HEK293 (cell line): ENCODE results near the gene ADAMTS16.

ENCODE experiments used
- CTCF ChIA-PET: fragments of 350-600 bp; formaldehyde crosslinking; extraction: SDS; loops from one replicate; lab custom pipeline; 2021; ENCODE audit warnings: antibody characterized with exemption; lab: Yijun Ruan, JAX
- POLR2A ChIA-PET: fragments of 300-600 bp; formaldehyde crosslinking; extraction: SDS; loops from one replicate; lab custom pipeline; 2020; ENCODE audit warnings: antibody characterized with exemption, inconsistent platforms; lab: Yijun Ruan, JAX
- H3K27ac ChIP-seq: fragments of 200-500 bp; sonication (Bioruptor generic); 2 replicates; pipeline ENCODE4 v1.5.1; 2014; ENCODE audit warnings: low read depth, low read length, control low read depth, inconsistent platforms; ENCODE audit errors: extremely low read depth
- H3K36me3 ChIP-seq, 2 experiments: fragments of 200-500 bp in 1 of 2; sonication (Bioruptor generic) in 1 of 2; 1 replicate in 1 of 2; 2 replicates in 1 of 2; pipeline ENCODE4 v1.5.1; 2014 to 2017; ENCODE audit warnings: inconsistent platforms in 2 of 2, low read length in 2 of 2; ENCODE audit not compliant: control insufficient read depth in 2 of 2, insufficient read depth in 1 of 2
- H3K4me1 ChIP-seq: fragments of 200-500 bp; sonication (Bioruptor generic); 2 replicates; pipeline ENCODE4 v1.5.1; 2014; ENCODE audit warnings: mild to moderate bottlenecking, low read length, inconsistent platforms; ENCODE audit not compliant: control insufficient read depth, insufficient read depth
- H3K4me3 ChIP-seq: 2 replicates; pipeline ENCODE4 v1.5.1; 2011; ENCODE audit warnings: low read depth, mild to moderate bottlenecking, control low read depth, low read length, moderate library complexity
- H3K9me3 ChIP-seq: fragments of 200-500 bp; sonication (Bioruptor generic); 2 replicates; pipeline ENCODE4 v1.5.1; 2014; ENCODE audit warnings: low read depth, low read length, inconsistent platforms; ENCODE audit not compliant: control insufficient read depth, insufficient read depth
- IKZF3 ChIP-seq: fragments of 450-650 bp; IDR thresholded peaks from 2 replicates; pipeline ENCODE4 v1.5.0; 2018; ENCODE audit warnings: missing biosample characterization, mild to moderate bottlenecking, missing genetic modification characterization, moderate library complexity
- KLF1 ChIP-seq: fragments of 450-650 bp; formaldehyde crosslinking; IDR thresholded peaks from 2 replicates; pipeline ENCODE4 v1.5.1; 2016; ENCODE audit warnings: missing biosample characterization, missing genetic modification characterization
- KLF7 ChIP-seq: fragments of 450-650 bp; formaldehyde crosslinking; IDR thresholded peaks from 2 replicates; pipeline ENCODE4 v1.5.1; 2016; ENCODE audit warnings: missing biosample characterization, missing genetic modification characterization, borderline replicate concordance
- MEIS1 ChIP-seq: sonication (generic); formaldehyde crosslinking; IDR thresholded peaks from 2 replicates; pipeline ENCODE4 v1.8.1; 2022; ENCODE audit warnings: missing genetic modification reagents, mild to moderate bottlenecking, borderline replicate concordance
- MYNN ChIP-seq: fragments of 450-650 bp; formaldehyde crosslinking; IDR thresholded peaks from 2 replicates; pipeline ENCODE4 v1.5.1; 2016; ENCODE audit warnings: missing biosample characterization, missing genetic modification characterization, borderline replicate concordance
- SP3 ChIP-seq: fragments of 450-650 bp; formaldehyde crosslinking; IDR thresholded peaks from 2 replicates; pipeline ENCODE4 v1.5.1; 2016; ENCODE audit warnings: missing biosample characterization, missing genetic modification characterization
- ZBTB20 ChIP-seq: fragments of 450-650 bp; formaldehyde crosslinking; IDR thresholded peaks from 2 replicates; pipeline ENCODE4 v1.5.1; 2016; ENCODE audit warnings: missing biosample characterization, missing genetic modification characterization
- ZNF140 ChIP-seq: fragments of 450-650 bp; formaldehyde crosslinking; IDR thresholded peaks from 2 replicates; pipeline ENCODE4 v1.5.1; 2016; ENCODE audit warnings: missing biosample characterization, missing genetic modification characterization
- ZNF174 ChIP-seq: fragments of 450-650 bp; formaldehyde crosslinking; IDR thresholded peaks from 2 replicates; pipeline ENCODE4 v1.5.0; 2017; ENCODE audit warnings: missing biosample characterization, mild to moderate bottlenecking, missing genetic modification characterization
- ZNF24 ChIP-seq: fragments of 450-650 bp; formaldehyde crosslinking; IDR thresholded peaks from 2 replicates; pipeline ENCODE4 v1.5.1; 2016; ENCODE audit warnings: missing biosample characterization, missing genetic modification characterization
- ZNF248 ChIP-seq: fragments of 450-650 bp; formaldehyde crosslinking; IDR thresholded peaks from 2 replicates; pipeline ENCODE4 v1.5.1; 2017; ENCODE audit warnings: missing biosample characterization, missing genetic modification characterization
- ZNF423 ChIP-seq: fragments of 450-650 bp; formaldehyde crosslinking; IDR thresholded peaks from 2 replicates; pipeline ENCODE4 v1.5.1; 2016; ENCODE audit warnings: missing biosample characterization, missing genetic modification characterization
- ZNF529 ChIP-seq: fragments of 450-650 bp; formaldehyde crosslinking; IDR thresholded peaks from 2 replicates; pipeline ENCODE4 v1.5.1; 2017; ENCODE audit warnings: missing genetic modification characterization, missing biosample characterization; ENCODE audit not compliant: insufficient replicate concordance
- ZNF561 ChIP-seq: fragments of 450-650 bp; IDR thresholded peaks from 2 replicates; pipeline ENCODE4 v1.5.1; 2018; ENCODE audit warnings: missing biosample characterization, missing genetic modification characterization, borderline replicate concordance
- ZNF596 ChIP-seq: fragments of 450-650 bp; IDR thresholded peaks from 2 replicates; pipeline ENCODE4 v1.5.0; 2018; ENCODE audit warnings: missing biosample characterization, mild to moderate bottlenecking, missing genetic modification characterization, moderate library complexity
- ZNF629 ChIP-seq: fragments of 450-650 bp; formaldehyde crosslinking; IDR thresholded peaks from 2 replicates; pipeline ENCODE4 v1.5.1; 2017; ENCODE audit warnings: missing biosample characterization, missing genetic modification characterization
- ZNF677 ChIP-seq: fragments of 450-650 bp; IDR thresholded peaks from 2 replicates; pipeline ENCODE4 v1.5.0; 2018; ENCODE audit warnings: missing biosample characterization, mild to moderate bottlenecking, missing genetic modification characterization, moderate library complexity
- ZNF707 ChIP-seq: fragments of 450-650 bp; formaldehyde crosslinking; IDR thresholded peaks from 2 replicates; pipeline ENCODE4 v1.5.1; 2016; ENCODE audit warnings: missing biosample characterization, missing genetic modification characterization
- ZNF76 ChIP-seq: fragments of 450-650 bp; formaldehyde crosslinking; IDR thresholded peaks from 2 replicates; pipeline ENCODE4; 2016; ENCODE audit warnings: low read depth, missing biosample characterization, missing genetic modification characterization, borderline replicate concordance
- ZNF837 ChIP-seq: fragments of 450-650 bp; formaldehyde crosslinking; IDR thresholded peaks from 2 replicates; pipeline ENCODE4 v1.5.1; 2016; ENCODE audit warnings: missing biosample characterization, missing genetic modification characterization
- ZSCAN30 ChIP-seq: fragments of 450-650 bp; IDR thresholded peaks from 2 replicates; pipeline ENCODE4 v1.5.1; 2018; ENCODE audit warnings: missing biosample characterization, mild to moderate bottlenecking, missing genetic modification characterization, moderate library complexity
- TF ChIP-seq, protein P1 (sequence below): fragments of 450-650 bp; formaldehyde crosslinking; IDR thresholded peaks from 2 replicates; pipeline ENCODE4 v1.5.1; 2016; ENCODE audit warnings: missing biosample characterization, missing genetic modification characterization, low read depth
- TF ChIP-seq, protein P2 (sequence below): fragments of 450-650 bp; formaldehyde crosslinking; IDR thresholded peaks from 2 replicates; pipeline ENCODE4 v1.5.1; 2017; ENCODE audit warnings: missing biosample characterization, missing genetic modification characterization
- TF ChIP-seq, protein P3 (sequence below): fragments of 450-650 bp; formaldehyde crosslinking; IDR thresholded peaks from 2 replicates; pipeline ENCODE4 v1.5.1; 2016; ENCODE audit warnings: missing biosample characterization, missing genetic modification characterization
- TF ChIP-seq, protein P4 (sequence below): fragments of 450-650 bp; formaldehyde crosslinking; IDR thresholded peaks from 2 replicates; pipeline ENCODE4 v1.5.1; 2016; ENCODE audit warnings: missing biosample characterization, missing genetic modification characterization
- TF ChIP-seq, protein P5 (sequence below): fragments of 450-650 bp; formaldehyde crosslinking; IDR thresholded peaks from 2 replicates; pipeline ENCODE4 v1.5.1; 2016; ENCODE audit warnings: missing biosample characterization, missing genetic modification characterization
- TF ChIP-seq, protein P6 (sequence below): sonication (generic); formaldehyde crosslinking; IDR thresholded peaks from 2 replicates; pipeline ENCODE4 v1.8.1; 2022; ENCODE audit warnings: mild to moderate bottlenecking, moderate library complexity, missing genetic modification reagents

ADAMTS16 gene

DNA sequence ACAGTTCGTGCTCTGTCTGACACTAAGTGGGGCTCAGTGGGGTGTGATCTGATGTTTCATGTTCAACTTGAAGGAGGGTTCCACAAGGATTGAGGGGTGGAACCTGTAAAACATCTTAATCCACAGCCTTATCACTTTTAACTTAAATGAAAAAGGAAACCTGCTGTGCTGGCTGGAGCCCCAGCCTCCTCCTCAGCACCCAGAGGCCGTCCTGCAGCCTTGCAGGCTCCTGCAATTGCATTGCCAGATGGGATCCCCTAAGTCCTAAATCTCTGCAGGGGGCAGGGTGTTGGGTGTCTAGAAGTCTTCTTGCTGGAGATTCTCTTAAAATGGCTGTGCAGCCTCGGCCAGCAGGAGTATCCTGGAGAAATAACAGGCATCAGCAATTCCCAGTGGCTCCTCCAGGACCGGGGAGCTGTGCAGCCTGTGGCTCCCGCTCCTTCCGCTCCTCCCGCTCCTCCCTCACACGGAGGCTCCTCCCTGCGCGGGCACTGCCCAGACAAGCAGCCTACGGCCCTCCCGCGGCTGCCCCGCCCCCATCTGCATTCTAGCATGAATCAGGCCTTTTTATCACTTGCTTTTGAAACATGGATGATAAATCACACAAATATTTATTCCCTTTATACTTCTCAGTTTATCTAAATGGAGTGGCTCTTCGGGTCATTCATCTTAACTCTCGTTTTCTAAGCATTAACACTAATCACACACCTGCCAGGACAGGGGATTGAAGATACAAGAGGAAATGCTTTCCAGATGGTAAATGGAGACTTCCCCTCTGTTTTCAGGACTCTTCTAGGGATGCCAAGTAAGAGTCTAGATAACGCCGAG, 131.0 kb downstream of the ADAMTS16 start (continued):
- TF ChIP-seq, protein P1, sequence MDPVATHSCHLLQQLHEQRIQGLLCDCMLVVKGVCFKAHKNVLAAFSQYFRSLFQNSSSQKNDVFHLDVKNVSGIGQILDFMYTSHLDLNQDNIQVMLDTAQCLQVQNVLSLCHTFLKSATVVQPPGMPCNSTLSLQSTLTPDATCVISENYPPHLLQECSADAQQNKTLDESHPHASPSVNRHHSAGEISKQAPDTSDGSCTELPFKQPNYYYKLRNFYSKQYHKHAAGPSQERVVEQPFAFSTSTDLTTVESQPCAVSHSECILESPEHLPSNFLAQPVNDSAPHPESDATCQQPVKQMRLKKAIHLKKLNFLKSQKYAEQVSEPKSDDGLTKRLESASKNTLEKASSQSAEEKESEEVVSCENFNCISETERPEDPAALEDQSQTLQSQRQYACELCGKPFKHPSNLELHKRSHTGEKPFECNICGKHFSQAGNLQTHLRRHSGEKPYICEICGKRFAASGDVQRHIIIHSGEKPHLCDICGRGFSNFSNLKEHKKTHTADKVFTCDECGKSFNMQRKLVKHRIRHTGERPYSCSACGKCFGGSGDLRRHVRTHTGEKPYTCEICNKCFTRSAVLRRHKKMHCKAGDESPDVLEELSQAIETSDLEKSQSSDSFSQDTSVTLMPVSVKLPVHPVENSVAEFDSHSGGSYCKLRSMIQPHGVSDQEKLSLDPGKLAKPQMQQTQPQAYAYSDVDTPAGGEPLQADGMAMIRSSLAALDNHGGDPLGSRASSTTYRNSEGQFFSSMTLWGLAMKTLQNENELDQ (tag by site-specific recombination): no peak

DNA sequence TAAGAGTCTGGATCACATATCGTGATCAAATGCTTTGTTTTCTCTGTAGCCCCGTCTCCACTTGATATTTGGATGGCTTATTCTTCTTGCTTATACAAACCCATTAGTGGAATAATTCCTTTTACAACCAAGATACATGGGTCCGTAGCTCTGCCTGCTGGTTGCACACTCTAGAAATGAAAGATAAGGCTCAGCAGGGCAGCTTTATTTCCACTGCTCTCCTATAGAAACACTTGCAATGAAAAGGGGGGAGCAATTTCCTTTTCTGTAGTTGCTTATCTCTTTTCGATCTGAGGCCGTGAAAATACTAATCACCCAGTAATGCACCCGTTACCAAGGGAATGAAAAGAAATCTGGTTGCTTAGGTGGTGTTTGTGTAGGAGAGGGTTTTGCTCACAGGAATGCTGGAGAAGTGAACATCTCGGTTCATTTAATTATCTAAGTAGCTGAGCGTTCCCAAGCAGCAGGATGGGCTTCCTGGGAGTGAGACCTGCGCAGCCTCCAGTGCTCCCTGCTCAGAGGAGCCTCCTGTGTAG, 131.7 kb downstream of the ADAMTS16 start:
- Histone ChIP-seq H3K36me3 (no peaks in the 10 kb centered on the region), H3K4me3 (peak overlapping the region; percentile 7), H3K9me3 (no peaks in the 10 kb centered on the region), H3K4me1 (peaks cover 9% of the 10 kb centered on the region), H3K27ac (peak overlapping the region; percentile 92)
- ChIA-PET POLR2A (interaction anchor here (1.0 kb wide), 1 partner anchor 64 kb away, joined by 3 read pairs; no protein-coding TSS in a partner anchor), CTCF (interaction anchor here (0.7 to 1.0 kb wide), 2 partner anchors 123 to 131 kb away, joined by 3 to 6 read pairs; no protein-coding TSS in a partner anchor)
- no peak for TF ChIP-seq IKZF3 (tag by site-specific recombination)
- no peak for TF ChIP-seq ZNF174 (tag by site-specific recombination)
- no peak for TF ChIP-seq ZNF707 (tag by site-specific recombination)
- TF ChIP-seq ZSCAN30: no peak
- 0 out of 2 replicates have a peak, but pooled peaks have one; percentile 29 for TF ChIP-seq ZNF423 (tag by site-specific recombination)
- no peak for TF ChIP-seq MYNN
- TF ChIP-seq ZNF248 (tag by site-specific recombination): no peak
- no peak for TF ChIP-seq ZNF76
- no peak for TF ChIP-seq KLF7
- no peak for TF ChIP-seq ZNF677 (tag by site-specific recombination)
- TF ChIP-seq SP3 (tag by site-specific recombination): no peak
- TF ChIP-seq, protein P2, sequence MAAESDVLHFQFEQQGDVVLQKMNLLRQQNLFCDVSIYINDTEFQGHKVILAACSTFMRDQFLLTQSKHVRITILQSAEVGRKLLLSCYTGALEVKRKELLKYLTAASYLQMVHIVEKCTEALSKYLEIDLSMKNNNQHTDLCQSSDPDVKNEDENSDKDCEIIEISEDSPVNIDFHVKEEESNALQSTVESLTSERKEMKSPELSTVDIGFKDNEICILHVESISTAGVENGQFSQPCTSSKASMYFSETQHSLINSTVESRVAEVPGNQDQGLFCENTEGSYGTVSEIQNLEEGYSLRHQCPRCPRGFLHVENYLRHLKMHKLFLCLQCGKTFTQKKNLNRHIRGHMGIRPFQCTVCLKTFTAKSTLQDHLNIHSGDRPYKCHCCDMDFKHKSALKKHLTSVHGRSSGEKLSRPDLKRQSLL (tag by site-specific recombination): no peak
- TF ChIP-seq ZBTB20 (tag by site-specific recombination): peak; percentile 10; the same call in 1 of the 2 replicates
- no peak for TF ChIP-seq KLF1 (tag by site-specific recombination)
- TF ChIP-seq, protein P3, sequence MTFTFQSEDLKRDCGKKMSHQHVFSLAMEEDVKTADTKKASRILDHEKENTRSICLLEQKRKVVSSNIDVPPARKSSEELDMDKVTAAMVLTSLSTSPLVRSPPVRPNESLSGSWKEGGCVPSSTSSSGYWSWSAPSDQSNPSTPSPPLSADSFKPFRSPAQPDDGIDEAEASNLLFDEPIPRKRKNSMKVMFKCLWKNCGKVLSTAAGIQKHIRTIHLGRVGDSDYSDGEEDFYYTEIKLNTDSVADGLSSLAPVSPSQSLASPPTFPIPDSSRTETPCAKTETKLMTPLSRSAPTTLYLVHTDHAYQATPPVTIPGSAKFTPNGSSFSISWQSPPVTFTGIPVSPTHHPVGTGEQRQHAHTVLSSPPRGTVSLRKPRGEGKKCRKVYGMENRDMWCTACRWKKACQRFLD (tag by site-specific recombination): no peak
- no peak for TF ChIP-seq ZNF596 (tag by site-specific recombination)
- no peak for TF ChIP-seq ZNF837 (tag by site-specific recombination)
- no peak for TF ChIP-seq ZNF140 (tag by site-specific recombination)
- TF ChIP-seq MEIS1 (CRISPR knock-in tag): no peak
- TF ChIP-seq, protein P4, sequence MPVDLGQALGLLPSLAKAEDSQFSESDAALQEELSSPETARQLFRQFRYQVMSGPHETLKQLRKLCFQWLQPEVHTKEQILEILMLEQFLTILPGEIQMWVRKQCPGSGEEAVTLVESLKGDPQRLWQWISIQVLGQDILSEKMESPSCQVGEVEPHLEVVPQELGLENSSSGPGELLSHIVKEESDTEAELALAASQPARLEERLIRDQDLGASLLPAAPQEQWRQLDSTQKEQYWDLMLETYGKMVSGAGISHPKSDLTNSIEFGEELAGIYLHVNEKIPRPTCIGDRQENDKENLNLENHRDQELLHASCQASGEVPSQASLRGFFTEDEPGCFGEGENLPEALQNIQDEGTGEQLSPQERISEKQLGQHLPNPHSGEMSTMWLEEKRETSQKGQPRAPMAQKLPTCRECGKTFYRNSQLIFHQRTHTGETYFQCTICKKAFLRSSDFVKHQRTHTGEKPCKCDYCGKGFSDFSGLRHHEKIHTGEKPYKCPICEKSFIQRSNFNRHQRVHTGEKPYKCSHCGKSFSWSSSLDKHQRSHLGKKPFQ (tag by site-specific recombination): no peak; the same call in 1 of the 2 replicates
- no peak for TF ChIP-seq ZNF561 (tag by site-specific recombination)
- TF ChIP-seq, protein P5, sequence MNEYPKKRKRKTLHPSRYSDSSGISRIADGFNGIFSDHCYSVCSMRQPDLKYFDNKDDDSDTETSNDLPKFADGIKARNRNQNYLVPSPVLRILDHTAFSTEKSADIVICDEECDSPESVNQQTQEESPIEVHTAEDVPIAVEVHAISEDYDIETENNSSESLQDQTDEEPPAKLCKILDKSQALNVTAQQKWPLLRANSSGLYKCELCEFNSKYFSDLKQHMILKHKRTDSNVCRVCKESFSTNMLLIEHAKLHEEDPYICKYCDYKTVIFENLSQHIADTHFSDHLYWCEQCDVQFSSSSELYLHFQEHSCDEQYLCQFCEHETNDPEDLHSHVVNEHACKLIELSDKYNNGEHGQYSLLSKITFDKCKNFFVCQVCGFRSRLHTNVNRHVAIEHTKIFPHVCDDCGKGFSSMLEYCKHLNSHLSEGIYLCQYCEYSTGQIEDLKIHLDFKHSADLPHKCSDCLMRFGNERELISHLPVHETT (tag by site-specific recombination): no peak; the same call in 1 of the 2 replicates
- TF ChIP-seq, protein P6, sequence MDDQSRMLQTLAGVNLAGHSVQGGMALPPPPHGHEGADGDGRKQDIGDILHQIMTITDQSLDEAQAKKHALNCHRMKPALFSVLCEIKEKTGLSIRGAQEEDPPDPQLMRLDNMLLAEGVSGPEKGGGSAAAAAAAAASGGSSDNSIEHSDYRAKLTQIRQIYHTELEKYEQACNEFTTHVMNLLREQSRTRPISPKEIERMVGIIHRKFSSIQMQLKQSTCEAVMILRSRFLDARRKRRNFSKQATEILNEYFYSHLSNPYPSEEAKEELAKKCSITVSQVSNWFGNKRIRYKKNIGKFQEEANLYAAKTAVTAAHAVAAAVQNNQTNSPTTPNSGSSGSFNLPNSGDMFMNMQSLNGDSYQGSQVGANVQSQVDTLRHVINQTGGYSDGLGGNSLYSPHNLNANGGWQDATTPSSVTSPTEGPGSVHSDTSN: no peak
- peak; percentile 66; the same call in 1 of the 2 replicates for TF ChIP-seq ZNF629 (tag by site-specific recombination)
- TF ChIP-seq ZNF24 (tag by site-specific recombination): 0 out of 2 replicates have a peak, but pooled peaks have one; percentile 57
- TF ChIP-seq ZNF529 (tag by site-specific recombination): no peak
